B cell (primary cell): ENCODE measurements around the gene IL31RA. TPM values are rescaled to one million over a fixed set of nuclear protein-coding genes. Genes with fewer than 3 reads are reported as not detected.

Experiments
- ATAC-seq: fragments of 200-7000 bp; cut with Tn5 transposase; one replicate; pipeline ENCODE4 v1.10.0; 2021; ENCODE audit warnings: low read depth, mild to moderate bottlenecking, moderate number of reproducible peaks, moderate library complexity
- CTCF ChIA-PET: fragments of 350-600 bp; sonication (Branson Sonifier 250); formaldehyde crosslinking; loops from one replicate; lab custom pipeline; 2021; ENCODE audit warnings: antibody characterized with exemption, inconsistent platforms; lab: Charles Lee
- POLR2A ChIA-PET: fragments of 350-600 bp; sonication (Branson Sonifier 250); formaldehyde crosslinking; loops from one replicate; lab custom pipeline; 2021; ENCODE audit warnings: antibody characterized with exemption; lab: Charles Lee
- DNase-seq: peaks from one replicate; pipeline ENCODE4 v3.0.0; 2013
- H2AFZ ChIP-seq: 2 replicates; pipeline ENCODE4 v1.6.1; 2012; ENCODE audit warnings: mild to moderate bottlenecking, low read depth, low read length; ENCODE audit not compliant: insufficient read depth, poor library complexity, severe bottlenecking
- H3K27ac ChIP-seq, 2 donors: 1 replicate in 1 of 2; 2 replicates in 1 of 2; pipeline ENCODE4 v1.5.1; 2012 to 2013; ENCODE audit warnings: low read length in 2 of 2, mild to moderate bottlenecking in 2 of 2, moderate library complexity in 1 of 2
- H3K27me3 ChIP-seq, 4 experiments: fragments of 200-600 bp in 1 of 4; sonication (generic) in 1 of 4; replicated peaks in 1 of 4; 1 replicate in 2 of 4; 2 replicates in 2 of 4; pipeline versions ENCODE4 v1.6.1 to v1.7.0; 2013 to 2016; ENCODE audit warnings: low read length in 3 of 4, mild to moderate bottlenecking in 2 of 4, mixed read lengths in 1 of 4, moderate library complexity in 1 of 4; ENCODE audit not compliant: insufficient read depth in 4 of 4, control insufficient read depth in 3 of 4; ENCODE audit errors: control extremely low read depth in 1 of 4
- H3K36me3 ChIP-seq, 2 experiments: replicated peaks in 1 of 2; 1 replicate in 1 of 2; 2 replicates in 1 of 2; pipeline versions ENCODE4 v1.6.1 to v1.7.1; 2013; ENCODE audit warnings: low read length in 1 of 2; ENCODE audit not compliant: insufficient read depth in 2 of 2, control insufficient read depth in 1 of 2; ENCODE audit errors: control extremely low read depth in 1 of 2, extremely low read depth in 1 of 2
- H3K4me1 ChIP-seq, 2 donors: fragments of 200-600 bp in 1 of 2; sonication (generic) in 1 of 2; 1 replicate in 1 of 2; 2 replicates in 1 of 2; pipeline versions ENCODE4 v1.5.1 to v1.6.1; 2013 to 2017; ENCODE audit warnings: low read length in 2 of 2; ENCODE audit not compliant: control insufficient read depth in 2 of 2, insufficient read depth in 2 of 2
- H3K4me2 ChIP-seq: replicated peaks from 2 replicates; pipeline ENCODE3; 2012; ENCODE audit warnings: mild to moderate bottlenecking, low read depth, low read length; ENCODE audit not compliant: poor library complexity, severe bottlenecking
- H3K4me3 ChIP-seq, 5 experiments: fragments of 200-600 bp in 1 of 5; sonication (generic) in 1 of 5; 1 replicate in 3 of 5; 2 replicates in 2 of 5; pipeline versions ENCODE4 v1.5.1 to v1.7.0; 2011 to 2016; ENCODE audit warnings: low read length in 4 of 5, mild to moderate bottlenecking in 4 of 5, low read depth in 2 of 5, control low read depth in 1 of 5, moderate library complexity in 1 of 5; ENCODE audit not compliant: insufficient read depth in 1 of 5; ENCODE audit errors: control extremely low read depth in 1 of 5, extremely low read depth in 1 of 5
- H3K79me2 ChIP-seq: fragments of 200-600 bp; sonication (generic); one replicate; pipeline ENCODE4 v1.6.0; 2016; ENCODE audit warnings: low read length; ENCODE audit not compliant: control insufficient read depth, insufficient read depth
- H3K9ac ChIP-seq: fragments of 200-600 bp; sonication (generic); 2 replicates; pipeline ENCODE4 v1.6.1; 2017; ENCODE audit warnings: mild to moderate bottlenecking, low read length, moderate library complexity
- H3K9me3 ChIP-seq, 3 donors: one replicate each; pipeline versions ENCODE4 v1.6.1 to v1.7.1; 2013; ENCODE audit warnings: low read length in 2 of 3; ENCODE audit not compliant: control insufficient read depth in 2 of 3, insufficient read depth in 1 of 3; ENCODE audit errors: control extremely low read depth in 1 of 3
- H4K20me1 ChIP-seq: 2 replicates; pipeline ENCODE4 v1.6.0; 2012; ENCODE audit warnings: mild to moderate bottlenecking, low read length; ENCODE audit not compliant: insufficient read depth, control insufficient read depth, poor library complexity, severe bottlenecking
- H3K27ac Mint-ChIP-seq: one replicate; pipeline ENCODE4 v1.8.0; 2021; ENCODE audit warnings: mixed read lengths
- H3K27me3 Mint-ChIP-seq: one replicate; pipeline ENCODE4 v1.8.0; 2021; ENCODE audit warnings: mixed read lengths
- H3K4me1 Mint-ChIP-seq: one replicate; pipeline ENCODE4 v1.8.0; 2021; ENCODE audit warnings: mixed read lengths
- H3K4me3 Mint-ChIP-seq: one replicate; pipeline ENCODE4 v1.8.0; 2021; ENCODE audit warnings: mixed read lengths
- H3K9me3 Mint-ChIP-seq: one replicate; pipeline ENCODE4 v1.8.0; 2022; ENCODE audit warnings: mixed read lengths; ENCODE audit not compliant: insufficient read depth
- CTCF ChIP-seq: fragments of 200-600 bp; IDR thresholded peaks from one replicate; pipeline ENCODE4 v1.8.0; 2022; ENCODE audit warnings: antibody characterized with exemption, mild to moderate bottlenecking
- EZH2 ChIP-seq: IDR thresholded peaks from 2 replicates; pipeline ENCODE4 v1.6.1; 2012; ENCODE audit warnings: borderline replicate concordance, low read depth, mild to moderate bottlenecking, moderate library complexity, low read length; ENCODE audit not compliant: insufficient read depth, poor library complexity, severe bottlenecking
- WGBS: methylation state at CpG from one replicate; pipeline ENCODE4 v1.1.5; 2013; ENCODE audit warnings: missing lambda C conversion rate; ENCODE audit not compliant: insufficient coverage; 5-methylcytosine and 5-hydroxymethylcytosine counted together
- intact Hi-C: fragments of 100-400 bp; cut with micrococcal nuclease; formaldehyde crosslinking; loops from one replicate; pipeline ENCODE4 v1.10.0; 2022
- polyA plus RNA-seq: library from polyadenylated mRNA; depleted of rRNA; stranded (reverse); fragments of >200 nt; gene quantifications from 2 replicates; pipeline ENCODE4 v1.2.3, GENCODE V29; 2012
- total RNA-seq, 2 donors: library from RNA; stranded (reverse); fragments of 120-200 nt in 1 of 2; gene quantifications; 1 replicate in 1 of 2; 2 replicates in 1 of 2; pipeline versions ENCODE4 v1.2.3 to v1.2.4, GENCODE V29; 2013 to 2022

Gene IL31RA
- total and polyA plus RNA-seq, 2 donors (not counting 1 experiment from before 2014, with no cell fraction given), result not detected

- no peak overlapping the region for H3K4me2 ChIP-seq
- H3K27ac ChIP-seq, result no peak overlapping the region
- ChIA-PET CTCF (no interaction called here), POLR2A (no interaction called here)
- WGBS, result 93% methylated on average over 3 of the region's 3 CpGs
- intact Hi-C loops, result no loop called here
- H3K4me1 ChIP-seq, result no peaks in the 10 kb centered on the region
- no peak overlapping the region for H3K27ac Mint-ChIP-seq
- ATAC-seq, result no peak
- H2AFZ ChIP-seq, result no peak overlapping the region
- H3K4me1 Mint-ChIP-seq, result no peaks in the 10 kb centered on the region
- peaks cover 0 to 4% (median 0%) of the 10 kb centered on the region in 3 donors for H3K9me3 ChIP-seq
- H3K36me3 ChIP-seq, result no peaks in the 10 kb centered on the region
- H3K4me3 ChIP-seq, result no peak overlapping the region
- H3K9ac ChIP-seq, result no peak overlapping the region
- DNase-seq, result no peak
- TF ChIP-seq EZH2 (no peak), CTCF (no peak)
- H3K27me3 ChIP-seq, result no peaks in the 10 kb centered on the region
- H4K20me1 ChIP-seq, result no peaks in the 10 kb centered on the region
- peaks cover 4% of the 10 kb centered on the region for H3K27me3 Mint-ChIP-seq
- H3K79me2 ChIP-seq, result no peaks in the 10 kb centered on the region
- H3K4me3 Mint-ChIP-seq, result no peak overlapping the region
- H3K9me3 Mint-ChIP-seq, result no peaks in the 10 kb centered on the region
Measured at GRCh38 chr5:55865831-55866230, 14.7 kb downstream of the IL31RA start.

- no peaks in the 10 kb centered on the region for H3K27me3 ChIP-seq
- no peaks in the 10 kb centered on the region for H3K9me3 ChIP-seq
Measured at GRCh38 chr5:55866485-55866884, 15.3 kb downstream of the IL31RA start.

More at GRCh38 chr5:55866485-55866884, 15.3 kb downstream of the IL31RA start:
- H3K27me3 Mint-ChIP-seq, result peaks cover 3% of the 10 kb centered on the region
- ChIA-PET CTCF (no interaction called here), POLR2A (no interaction called here)
- no peak overlapping the region for H3K27ac ChIP-seq
- no peaks in the 10 kb centered on the region for H4K20me1 ChIP-seq
- no peaks in the 10 kb centered on the region for H3K36me3 ChIP-seq
- no peak overlapping the region for H3K27ac Mint-ChIP-seq
- H3K79me2 ChIP-seq, result no peaks in the 10 kb centered on the region
- intact Hi-C loops, result no loop called here
- H3K4me3 Mint-ChIP-seq, result no peak overlapping the region
- 97% methylated on average over 5 of the region's 8 CpGs for WGBS
- no peaks in the 10 kb centered on the region for H3K4me1 Mint-ChIP-seq
- no peak overlapping the region for H2AFZ ChIP-seq
- no peak for TF ChIP-seq EZH2
- no peak for TF ChIP-seq CTCF
- ATAC-seq (no peak), DNase-seq (no peak)
- no peaks in the 10 kb centered on the region for H3K4me1 ChIP-seq
- no peak overlapping the region for H3K4me3 ChIP-seq
- no peak overlapping the region for H3K9ac ChIP-seq
- no peaks in the 10 kb centered on the region for H3K9me3 Mint-ChIP-seq
- no peak overlapping the region for H3K4me2 ChIP-seq
